Smooth muscle cell (in vitro differentiated cells): ENCODE measurements around the gene HES1. TPM values are rescaled to one million over a fixed set of nuclear protein-coding genes. Genes with fewer than 3 reads are reported as not detected.

ENCODE experiments used
- DNase-seq: peaks from one replicate; lab custom pipeline; 2025; ENCODE audit not compliant: unreplicated experiment; lab: John Stamatoyannopoulos, UW
- H2AFZ ChIP-seq: fragments of 200-600 bp; sonication (generic); 2 replicates; pipeline ENCODE4 v1.6.0; 2016; ENCODE audit warnings: antibody characterized with exemption, low read depth, mild to moderate bottlenecking
- H3F3A ChIP-seq: fragments of 200-600 bp; sonication (generic); 2 replicates; pipeline ENCODE4 v1.6.0; 2017; ENCODE audit warnings: antibody characterized with exemption, low read depth
- H3K27ac ChIP-seq: fragments of 200-600 bp; sonication (generic); 2 replicates; pipeline ENCODE4 v1.5.1; 2016; ENCODE audit warnings: low read depth, mild to moderate bottlenecking
- H3K27me3 ChIP-seq: fragments of 200-600 bp; sonication (generic); 2 replicates; pipeline ENCODE4 v1.6.1; 2016; ENCODE audit warnings: low read depth, mild to moderate bottlenecking
- H3K36me3 ChIP-seq: fragments of 200-600 bp; sonication (generic); 2 replicates; pipeline ENCODE4 v1.5.1; 2016; ENCODE audit warnings: low read depth
- H3K4me1 ChIP-seq: fragments of 200-600 bp; sonication (generic); 2 replicates; pipeline ENCODE4 v1.5.1; 2016; ENCODE audit warnings: low read depth
- H3K4me2 ChIP-seq: fragments of 200-600 bp; sonication (generic); 2 replicates; pipeline ENCODE4 v1.6.0; 2016; ENCODE audit warnings: mild to moderate bottlenecking
- H3K4me3 ChIP-seq: fragments of 200-600 bp; sonication (generic); 2 replicates; pipeline ENCODE4 v1.5.1; 2016; ENCODE audit warnings: mild to moderate bottlenecking
- H3K79me2 ChIP-seq: fragments of 200-600 bp; sonication (generic); 2 replicates; pipeline ENCODE4 v1.6.0; 2016; ENCODE audit warnings: low read depth, mild to moderate bottlenecking
- H3K9ac ChIP-seq: fragments of 200-600 bp; sonication (generic); 2 replicates; pipeline ENCODE4 v1.6.0; 2016; ENCODE audit warnings: low read depth
- H3K9me3 ChIP-seq: fragments of 200-600 bp; sonication (generic); replicated peaks from 2 replicates; pipeline ENCODE4 v1.5.1; 2016; ENCODE audit warnings: low read depth
- H4K20me1 ChIP-seq: fragments of 200-600 bp; sonication (generic); 2 replicates; pipeline ENCODE4 v1.6.0; 2016; ENCODE audit warnings: low read depth
- WGBS: methylation state at CpG from one replicate; pipeline ENCODE4 v1.1.7; 2016; ENCODE audit warnings: low lambda C conversion rate; 5-methylcytosine and 5-hydroxymethylcytosine counted together
- polyA plus RNA-seq: library from polyadenylated mRNA; unstranded; fragments of >200 nt; fragmentation: Nextera tagmentation; extraction: Ambion mirVana; gene quantifications from 2 replicates; pipeline ENCODE4 v1.2.1, GENCODE V29; 2016
- total RNA-seq: library from RNA; depleted of rRNA; stranded (reverse); fragments of >200 nt; gene quantifications from 2 replicates; pipeline ENCODE4 v1.2.3, GENCODE V29; 2014
- TF ChIP-seq, protein P1 (sequence below): fragments of 200-600 bp; sonication (generic); IDR thresholded peaks from 2 replicates; pipeline ENCODE4 v1.5.1; 2017; ENCODE audit warnings: borderline replicate concordance, mild to moderate bottlenecking, antibody characterized with exemption; ENCODE audit not compliant: insufficient read depth, poor library complexity, severe bottlenecking

Gene HES1
- total and polyA plus RNA-seq, 2 experiments from 2014 or later = 59.9 to 69.5 TPM

DNA sequence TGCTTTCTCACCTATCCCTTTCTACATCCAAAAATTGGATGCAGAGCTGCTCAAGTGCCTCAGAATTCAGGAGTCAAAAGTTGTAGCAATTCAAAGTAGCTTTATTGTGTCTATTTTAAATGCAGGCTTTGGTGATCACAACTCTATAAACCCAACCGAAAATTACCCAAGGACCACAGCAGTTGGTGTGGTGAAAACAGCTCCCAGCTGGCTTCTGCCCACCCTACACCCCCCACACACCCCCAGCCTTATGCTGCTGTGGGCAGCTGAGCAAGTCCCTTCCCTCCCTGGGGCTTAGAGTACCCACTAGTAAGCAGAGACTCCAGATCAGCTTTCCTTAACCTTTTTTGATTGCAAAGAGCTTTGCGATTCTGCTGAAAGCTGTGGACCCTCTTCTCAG lies 5.8 kb upstream of the HES1 start:
- Histone ChIP-seq H3K36me3 (no peaks in the 10 kb centered on the region), H3K27me3 (no peaks in the 10 kb centered on the region), H4K20me1 (no peaks in the 10 kb centered on the region), H3K9ac (no peak overlapping the region), H3K9me3 (no peaks in the 10 kb centered on the region), H3K4me3 (peak overlapping the region; percentile 35), H3K27ac (no peak overlapping the region), H3K4me1 (peaks cover 44% of the 10 kb centered on the region), H3F3A (peaks cover 19% of the 10 kb centered on the region), H2AFZ (no peak overlapping the region), H3K79me2 (no peaks in the 10 kb centered on the region), H3K4me2 (peak overlapping the region; percentile 48)
- no peak for DNase-seq
- WGBS = 68% methylated on average over 2 of the region's 2 CpGs
- TF ChIP-seq, protein P1, sequence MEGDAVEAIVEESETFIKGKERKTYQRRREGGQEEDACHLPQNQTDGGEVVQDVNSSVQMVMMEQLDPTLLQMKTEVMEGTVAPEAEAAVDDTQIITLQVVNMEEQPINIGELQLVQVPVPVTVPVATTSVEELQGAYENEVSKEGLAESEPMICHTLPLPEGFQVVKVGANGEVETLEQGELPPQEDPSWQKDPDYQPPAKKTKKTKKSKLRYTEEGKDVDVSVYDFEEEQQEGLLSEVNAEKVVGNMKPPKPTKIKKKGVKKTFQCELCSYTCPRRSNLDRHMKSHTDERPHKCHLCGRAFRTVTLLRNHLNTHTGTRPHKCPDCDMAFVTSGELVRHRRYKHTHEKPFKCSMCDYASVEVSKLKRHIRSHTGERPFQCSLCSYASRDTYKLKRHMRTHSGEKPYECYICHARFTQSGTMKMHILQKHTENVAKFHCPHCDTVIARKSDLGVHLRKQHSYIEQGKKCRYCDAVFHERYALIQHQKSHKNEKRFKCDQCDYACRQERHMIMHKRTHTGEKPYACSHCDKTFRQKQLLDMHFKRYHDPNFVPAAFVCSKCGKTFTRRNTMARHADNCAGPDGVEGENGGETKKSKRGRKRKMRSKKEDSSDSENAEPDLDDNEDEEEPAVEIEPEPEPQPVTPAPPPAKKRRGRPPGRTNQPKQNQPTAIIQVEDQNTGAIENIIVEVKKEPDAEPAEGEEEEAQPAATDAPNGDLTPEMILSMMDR = no peak

GRCh38 chr3:194130807-194131589 lies 5.0 kb upstream of the HES1 start:
- H3K36me3 ChIP-seq = no peaks in the 10 kb centered on the region
- H3K4me3 ChIP-seq = peak overlapping the region; percentile 35
- no peak for DNase-seq
- H4K20me1 ChIP-seq = no peaks in the 10 kb centered on the region
- H3K9me3 ChIP-seq = no peaks in the 10 kb centered on the region
- H3K27ac ChIP-seq = no peak overlapping the region
- no peak overlapping the region for H3K9ac ChIP-seq
- H3K4me1 ChIP-seq = peaks cover 49% of the 10 kb centered on the region
- H3K4me2 ChIP-seq = peak overlapping the region; percentile 48
- TF ChIP-seq, protein P1 = no peak
- no peaks in the 10 kb centered on the region for H3K79me2 ChIP-seq
- peaks cover 19% of the 10 kb centered on the region for H3F3A ChIP-seq
- no peaks in the 10 kb centered on the region for H3K27me3 ChIP-seq
- no peak overlapping the region for H2AFZ ChIP-seq
- 40% methylated on average over 19 of the region's 19 CpGs for WGBS

- no peak for DNase-seq
- H3K79me2 ChIP-seq = peaks cover 6% of the 10 kb centered on the region
These were observed 3.3 kb upstream of the HES1 start for GRCh38 chr3:194132465-194133286.

More at GRCh38 chr3:194132465-194133286, 3.3 kb upstream of the HES1 start:
- Histone ChIP-seq H3K36me3 (no peaks in the 10 kb centered on the region), H2AFZ (no peak overlapping the region), H4K20me1 (peaks cover 14% of the 10 kb centered on the region), H3K9me3 (no peaks in the 10 kb centered on the region), H3K4me2 (no peak overlapping the region), H3F3A (peaks cover 32% of the 10 kb centered on the region), H3K27me3 (no peaks in the 10 kb centered on the region), H3K9ac (no peak overlapping the region), H3K4me1 (peaks cover 49% of the 10 kb centered on the region), H3K27ac (no peak overlapping the region), H3K4me3 (no peak overlapping the region)
- TF ChIP-seq, protein P1 = no peak
- WGBS = 59% methylated on average over 5 of the region's 5 CpGs
